OCI-LY7 (cell line): ENCODE measurements around the gene FAM180B. TPM values are rescaled to one million over a fixed set of nuclear protein-coding genes. Genes with fewer than 3 reads are reported as not detected.

ENCODE experiments used
- BruUV-seq: library from RNA; stranded (reverse); fragments of 400-500 nt; replicated peaks from 2 replicates; lab custom pipeline; 2021; lab: Mats Ljungman, UMichigan
- CTCF ChIA-PET: fragments of 300-600 bp; sonication (Branson Sonifier 250); formaldehyde crosslinking; loops from one replicate; lab custom pipeline; 2022; ENCODE audit warnings: antibody characterized with exemption; ENCODE audit not compliant: unreplicated experiment; lab: Charles Lee
- POLR2A ChIA-PET: fragments of 300-600 bp; sonication (Branson Sonifier 250); formaldehyde crosslinking; loops from one replicate; lab custom pipeline; 2022; ENCODE audit warnings: antibody characterized with exemption; lab: Charles Lee
- DNase-seq: peaks from one replicate; pipeline ENCODE4 v3.0.0-alpha.2; 2015; ENCODE audit warnings: low spot score
- H2AFZ ChIP-seq: fragments of 200-600 bp; sonication (generic), shearing (Covaris generic); 2 replicates; pipeline ENCODE4 v1.6.1; 2014; ENCODE audit warnings: mild to moderate bottlenecking, antibody characterized with exemption, low read length, moderate library complexity
- H3K27ac ChIP-seq: fragments of 200-600 bp; sonication (generic); 2 replicates; pipeline ENCODE4 v1.5.1; 2014; ENCODE audit warnings: mixed run types, low read depth, mild to moderate bottlenecking, moderate library complexity, low read length, inconsistent platforms; ENCODE audit not compliant: poor library complexity, severe bottlenecking
- H3K36me3 ChIP-seq: fragments of 200-600 bp; sonication (generic); 2 replicates; pipeline ENCODE4 v1.6.1; 2014; ENCODE audit warnings: mild to moderate bottlenecking, antibody characterized with exemption, low read length, moderate library complexity, mixed read lengths; ENCODE audit not compliant: insufficient read depth
- H3K4me1 ChIP-seq: fragments of 200-600 bp; sonication (generic); 2 replicates; pipeline ENCODE4 v1.5.1; 2014; ENCODE audit warnings: mild to moderate bottlenecking, low read length; ENCODE audit not compliant: insufficient read depth, poor library complexity, severe bottlenecking
- H3K4me2 ChIP-seq: fragments of 200-600 bp; sonication (generic); 2 replicates; pipeline ENCODE4 v1.6.1; 2014; ENCODE audit warnings: mild to moderate bottlenecking, low read length
- H3K4me3 ChIP-seq: fragments of 200-600 bp; sonication (generic); 2 replicates; pipeline ENCODE4 v1.5.1; 2014; ENCODE audit warnings: mild to moderate bottlenecking, low read depth, low read length; ENCODE audit not compliant: poor library complexity, severe bottlenecking
- H3K79me2 ChIP-seq: fragments of 200-600 bp; sonication (generic); 2 replicates; pipeline ENCODE4 v1.6.1; 2016; ENCODE audit warnings: low read depth, mild to moderate bottlenecking, low read length, moderate library complexity, mixed read lengths; ENCODE audit not compliant: insufficient read depth
- H3K9me2 ChIP-seq: fragments of 200-600 bp; sonication (generic); 2 replicates; pipeline ENCODE4 v1.6.1; 2016; ENCODE audit warnings: mild to moderate bottlenecking, low read length, mixed read lengths; ENCODE audit not compliant: insufficient read depth
- H3K9me3 ChIP-seq: fragments of 200-600 bp; sonication (generic); 2 replicates; pipeline ENCODE4 v1.6.1; 2014; ENCODE audit warnings: mild to moderate bottlenecking, mixed run types, low read length, mixed read lengths
- H4K20me1 ChIP-seq: fragments of 200-600 bp; sonication (generic); 2 replicates; pipeline ENCODE4 v1.6.1; 2014; ENCODE audit warnings: mild to moderate bottlenecking, antibody characterized with exemption, low read length, moderate library complexity, mixed read lengths; ENCODE audit not compliant: insufficient read depth
- CTCF ChIP-seq: fragments of 200-600 bp; sonication (generic); conservative IDR thresholded peaks from 2 replicates; pipeline ENCODE4 v1.5.1; 2014; ENCODE audit warnings: mild to moderate bottlenecking, antibody characterized with exemption, low read length, moderate library complexity, mixed read lengths
- EZH2phosphoT487 ChIP-seq: fragments of 200-600 bp; sonication (generic); IDR thresholded peaks from 2 replicates; pipeline ENCODE4 v1.6.1; 2018; ENCODE audit warnings: low read depth, borderline replicate concordance, mild to moderate bottlenecking, mixed run types, antibody characterized with exemption, low read length, moderate library complexity, mixed read lengths
- intact Hi-C: fragments of 100-400 bp; cut with micrococcal nuclease; formaldehyde crosslinking; loops from one replicate; pipeline ENCODE4 v1.10.0; 2022; ENCODE audit not compliant: unreplicated experiment
- total RNA-seq, 2 experiments: library from RNA; depleted of rRNA in 1 of 2; stranded (reverse); fragments of >200 nt in 1 of 2; shearing (Covaris generic) in 1 of 2; gene quantifications; 2 replicates each; pipeline ENCODE4 v1.2.3, GENCODE V29; 2014 to 2022

FAM180B gene
- total RNA-seq, 2 experiments from 2014 or later, result 0.22 to 0.23 TPM

- BruUV-seq, result no TSS peak
- Histone ChIP-seq H3K27ac (no peak overlapping the region), H3K4me3 (no peak overlapping the region), H3K9me3 (no peaks in the 10 kb centered on the region), H3K4me2 (no peak overlapping the region), H2AFZ (no peak overlapping the region), H3K36me3 (no peaks in the 10 kb centered on the region), H3K4me1 (peaks cover 6% of the 10 kb centered on the region), H4K20me1 (no peaks in the 10 kb centered on the region), H3K9me2 (no peaks in the 10 kb centered on the region), H3K79me2 (no peaks in the 10 kb centered on the region)
- DNase-seq, result no peak
- intact Hi-C loops, result no loop called here
- TF ChIP-seq CTCF, result no peak
- ChIA-PET CTCF (no interaction called here), POLR2A (interaction anchor here (0.6 to 1.0 kb wide), 3 partner anchors 36 to 472 kb away, joined by 3 to 4 read pairs (median 3); no protein-coding TSS in a partner anchor)
Observed at GRCh38 chr11:47592970-47593369, 6.5 kb downstream of the FAM180B start.

GRCh38 chr11:47593492-47593933 is 7.0 kb downstream of the FAM180B start:
- peaks cover 6% of the 10 kb centered on the region for H3K4me1 ChIP-seq
- no peak overlapping the region for H3K4me2 ChIP-seq
- H3K79me2 ChIP-seq, result no peaks in the 10 kb centered on the region
- H4K20me1 ChIP-seq, result no peaks in the 10 kb centered on the region
- BruUV-seq, result no TSS peak
- no peak for DNase-seq
- no peaks in the 10 kb centered on the region for H3K36me3 ChIP-seq
- no peak overlapping the region for H3K27ac ChIP-seq
- H2AFZ ChIP-seq, result no peak overlapping the region
- TF ChIP-seq CTCF, result no peak
- no peak for TF ChIP-seq EZH2phosphoT487
- H3K9me3 ChIP-seq, result no peaks in the 10 kb centered on the region
- H3K4me3 ChIP-seq, result no peak overlapping the region
- intact Hi-C loops, result no loop called here
- no peaks in the 10 kb centered on the region for H3K9me2 ChIP-seq
- POLR2A ChIA-PET, result interaction anchor here (0.6 kb wide), 2 partner anchors 37 to 343 kb away, joined by 3 read pairs; no protein-coding TSS in a partner anchor
- CTCF ChIA-PET, result no interaction called here

GRCh38 chr11:47593934-47594855 is 7.7 kb downstream of the FAM180B start, which contains the start of gene C1QTNF4:
Gene C1QTNF4, minus strand, starts transcription at chr11:47594411. Its CDS starts 3,601 bp downstream, at chr11:47590810.
- Histone ChIP-seq H3K4me3 (no peak within 1 kb of the TSS), H3K9me3 (no peaks in the 10 kb centered on the region), H3K36me3 (no peaks in the 10 kb centered on the region), H3K4me1 (peaks cover 6% of the 10 kb centered on the region), H3K9me2 (no peaks in the 10 kb centered on the region), H3K4me2 (no peak within 1 kb of the TSS), H2AFZ (no peak within 1 kb of the TSS), H3K79me2 (no peaks in the 10 kb centered on the region), H3K27ac (no peak within 1 kb of the TSS), H4K20me1 (no peaks in the 10 kb centered on the region)
- ChIA-PET CTCF (no interaction called here), POLR2A (interaction anchor here (0.6 kb wide), 1 partner anchor 344 kb away, joined by 3 read pairs; no protein-coding TSS in a partner anchor)
- BruUV-seq, result no TSS peak
- intact Hi-C loops, result no loop called here
- TF ChIP-seq EZH2phosphoT487, result no peak
- no peak for TF ChIP-seq CTCF
- DNase-seq, result no peak
